ENCODE results near the gene FAM170A. TPM values are rescaled to one million over a fixed set of nuclear protein-coding genes. Genes with fewer than 3 reads are reported as not detected.
A peak's percentile ranks its signal among the peaks of the same experiment; 100 is the strongest.

The FAM170A gene
- total and polyA plus RNA-seq, 9 of the 15 experiments (the other 6 are each of a cell fraction or from before 2014, with no cell fraction given), result 0.13 TPM; not detected in 8

- TF ChIP-seq, protein P1, sequence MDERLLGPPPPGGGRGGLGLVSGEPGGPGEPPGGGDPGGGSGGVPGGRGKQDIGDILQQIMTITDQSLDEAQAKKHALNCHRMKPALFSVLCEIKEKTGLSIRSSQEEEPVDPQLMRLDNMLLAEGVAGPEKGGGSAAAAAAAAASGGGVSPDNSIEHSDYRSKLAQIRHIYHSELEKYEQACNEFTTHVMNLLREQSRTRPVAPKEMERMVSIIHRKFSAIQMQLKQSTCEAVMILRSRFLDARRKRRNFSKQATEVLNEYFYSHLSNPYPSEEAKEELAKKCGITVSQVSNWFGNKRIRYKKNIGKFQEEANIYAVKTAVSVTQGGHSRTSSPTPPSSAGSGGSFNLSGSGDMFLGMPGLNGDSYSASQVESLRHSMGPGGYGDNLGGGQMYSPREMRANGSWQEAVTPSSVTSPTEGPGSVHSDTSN (CRISPR knock-in tag; IDR thresholded peaks at IDR 0.05; ENCODE audit: low read depth), result no peak
- TF ChIP-seq, protein P1 (tag; conservative IDR thresholded peaks at IDR 0.05; ENCODE audit: low read depth), result no peak
- TF ChIP-seq ZNF584 (CRISPR knock-in tag; IDR thresholded peaks at IDR 0.05; ENCODE audit: low read depth) (no peak), ZNF124 (CRISPR knock-in tag; IDR thresholded peaks at IDR 0.05) (no peak), RCOR1 (IDR thresholded peaks at IDR 0.05; ENCODE audit: borderline replicate concordance in 1 of 2, low read depth in 2 of 2, low read length in 2 of 2) (no peak), JUNB (CRISPR knock-in tag; conservative IDR thresholded peaks at IDR 0.05) (no peak), PRPF4 (IDR thresholded peaks at IDR 0.05; ENCODE audit: insufficient read depth, low read depth, low read length, poor library complexity, severe bottlenecking) (no peak), HCFC1 (IDR thresholded peaks at IDR 0.05; ENCODE audit: low read depth, low read length) (no peak), POLR2AphosphoS2 (IDR thresholded peaks at IDR 0.05; ENCODE audit: low read length) (no peak), GTF2E2 (tag; IDR thresholded peaks at IDR 0.05) (no peak)
Measured at GRCh38 chr5:119651486-119651885, 22.1 kb downstream of the FAM170A start (continued).

- intact Hi-C loops (cut with micrococcal nuclease), result no loop called here
- DNase-seq (ENCODE audit: extremely low read depth in 1 of 4, low spot score in 3 of 4), result no peak
- TF ChIP-seq NRF1 (conservative IDR thresholded peaks at IDR 0.05 in 1 of 2, IDR thresholded peaks at IDR 0.05 in 1 of 2), result peak; percentile 52 to 66
- TF ChIP-seq SREBF2 (CRISPR knock-in tag; IDR thresholded peaks at IDR 0.05), result no peak
- no peak for TF ChIP-seq ARHGAP35 (IDR thresholded peaks at IDR 0.05; ENCODE audit: partially characterized antibody)
- TF ChIP-seq CEBPB (tag; IDR thresholded peaks at IDR 0.05), result peak; percentile 56
- TF ChIP-seq CEBPG (CRISPR knock-in tag; IDR thresholded peaks at IDR 0.05), result no peak
- TF ChIP-seq CEBPG (tag; conservative IDR thresholded peaks at IDR 0.05 in 1 of 2, IDR thresholded peaks at IDR 0.05 in 1 of 2), result peak in 1 of 2 experiments; percentile 29; a peak in 1 of 4 replicates
- no peak for TF ChIP-seq MCM5 (IDR thresholded peaks at IDR 0.05; ENCODE audit: low read depth)
- H3K9ac ChIP-seq (ENCODE audit: insufficient read depth in 1 of 2, low read depth in 2 of 2, low read length in 2 of 2), result no peak overlapping the region
- no peaks in the 10 kb centered on the region for H3K36me3 ChIP-seq (ENCODE audit: control insufficient read depth, insufficient read depth, low read length)
- no peak overlapping the region for H3K4me3 ChIP-seq
- H3K4me2 ChIP-seq (ENCODE audit: insufficient read depth, low read length), result no peak overlapping the region
- H3K4me1 ChIP-seq (replicated peaks in 1 of 2; ENCODE audit: control insufficient read depth in 2 of 2, insufficient read depth in 2 of 2, low read length in 2 of 2), result no peaks in the 10 kb centered on the region
- CTCF ChIA-PET (ENCODE audit: low intra/inter-chr PET ratio), result no interaction called here
- WGBS (ENCODE audit: insufficient coverage, low coverage, missing lambda C conversion rate), result 6% methylated on average over 2 of the region's 2 CpGs
- no TSS peak for BruUV-seq (replicated peaks)
- POLR2A ChIA-PET, result no interaction called here
- no peaks in the 10 kb centered on the region for H3K27me3 ChIP-seq (ENCODE audit: control insufficient read depth in 2 of 2, insufficient read depth in 2 of 2, low read length in 2 of 2)
- H3K79me2 ChIP-seq (ENCODE audit: control insufficient read depth, insufficient read depth, low read length), result no peaks in the 10 kb centered on the region
- no peaks in the 10 kb centered on the region for H3K9me3 ChIP-seq (replicated peaks; ENCODE audit: control insufficient read depth, insufficient read depth, low read depth, low read length)
- H4K20me1 ChIP-seq (replicated peaks; ENCODE audit: control insufficient read depth, insufficient read depth, low read length), result no peaks in the 10 kb centered on the region
- no peak for ATAC-seq
- H3K27ac ChIP-seq (ENCODE audit: extremely low read depth, low read depth, low read length), result no peak overlapping the region
- FAIRE-seq, result no peak
- in situ Hi-C loops (cut with MboI), result no loop called here
- H2AFZ ChIP-seq (ENCODE audit: low read depth, low read length), result no peak overlapping the region
- H3K9me1 ChIP-seq (ENCODE audit: control insufficient read depth, insufficient read depth, low read length), result no peaks in the 10 kb centered on the region
Measured at GRCh38 chr5:119655061-119655460, 25.7 kb downstream of the FAM170A start.

Measured in K562 (cell line).